NCI-H1417 (cell line): ENCODE data around the gene MAFG.
A peak's percentile ranks its signal among the peaks of the same experiment; 100 is the strongest.

Source experiments
- DNase-seq, 3 experiments: peaks; one replicate each; lab custom pipeline; 2025; lab: John Stamatoyannopoulos, UW

MAFG gene

GRCh38 chr17:81909966-81910839 is 17.3 kb downstream of the MAFG start:
- peak in 2 of 3 experiments; percentile 43 to 59 for DNase-seq

- no peak for DNase-seq
Measured at GRCh38 chr17:81909231-81909630, 18.3 kb downstream of the MAFG start.

- no peak for DNase-seq
Measured at GRCh38 chr17:81908793-81909192, 18.7 kb downstream of the MAFG start.

- no peak for DNase-seq
Measured at GRCh38 chr17:81907219-81908145, 20.1 kb downstream of the MAFG start.

- DNase-seq = no peak
Measured at GRCh38 chr17:81906476-81907218, 20.9 kb downstream of the MAFG start.

GRCh38 chr17:81905993-81906392 is 21.5 kb downstream of the MAFG start:
- DNase-seq = no peak

GRCh38 chr17:81905424-81905875 is 22.1 kb downstream of the MAFG start:
- DNase-seq = no peak

- no peak for DNase-seq
Measured at GRCh38 chr17:81904600-81905423, 22.7 kb downstream of the MAFG start.

GRCh38 chr17:81903896-81904599 is 23.5 kb downstream of the MAFG start:
- DNase-seq = no peak

- DNase-seq = no peak
Measured at GRCh38 chr17:81903415-81903831, 24.1 kb downstream of the MAFG start.

- DNase-seq = no peak
Measured at GRCh38 chr17:81902653-81903414, 24.7 kb downstream of the MAFG start.

- no peak for DNase-seq
Measured at GRCh38 chr17:81902023-81902652, 25.4 kb downstream of the MAFG start, which contains the start of gene NPB. Gene NPB (plus strand): TSS chr17:81902238. CDS start chr17:81902278, 40 bp downstream.

- DNase-seq = no peak
Measured at GRCh38 chr17:81901167-81902022, 26.1 kb downstream of the MAFG start.

GRCh38 chr17:81900181-81900820 is 27.2 kb downstream of the MAFG start:
- DNase-seq = no peak

- no peak for DNase-seq
Measured at GRCh38 chr17:81899514-81900166, 27.9 kb downstream of the MAFG start.

- no peak for DNase-seq
Measured at GRCh38 chr17:81898885-81899284, 28.6 kb downstream of the MAFG start.
